Measurements from ENCODE around the gene TELO2. TPM values are rescaled to one million over a fixed set of nuclear protein-coding genes. Genes with fewer than 3 reads are reported as not detected.

The TELO2 gene
- total RNA-seq, 1 donor from 2014 or later: 17.7 TPM

DNA sequence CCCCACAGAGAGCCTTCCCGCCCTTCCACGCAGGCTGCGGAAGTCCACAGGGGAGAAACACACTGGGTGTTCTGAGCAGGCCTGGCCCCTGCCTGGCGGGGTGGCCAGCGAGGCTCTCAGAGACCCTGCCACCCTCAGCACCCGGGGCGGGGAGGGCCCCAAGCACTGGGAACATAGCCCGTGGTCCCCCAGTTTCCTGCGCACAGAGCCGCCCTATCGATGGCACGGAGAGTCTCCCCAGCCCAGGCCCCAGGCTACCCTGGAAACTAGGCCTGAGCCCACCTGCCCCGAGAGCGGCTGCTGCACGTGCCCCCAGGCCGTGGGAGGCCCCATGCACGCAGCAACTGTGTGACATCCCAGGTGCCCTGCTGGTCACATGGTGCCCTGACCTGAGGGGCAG lies 38.6 kb upstream of the TELO2 start:
- H3K36me3 ChIP-seq: peaks cover 92% of the 10 kb centered on the region
- intact Hi-C loops (cut with micrococcal nuclease): no loop called here
- DNase-seq: no peak
- H3K27ac ChIP-seq (replicated peaks): no peak overlapping the region
- TF ChIP-seq, protein P1, sequence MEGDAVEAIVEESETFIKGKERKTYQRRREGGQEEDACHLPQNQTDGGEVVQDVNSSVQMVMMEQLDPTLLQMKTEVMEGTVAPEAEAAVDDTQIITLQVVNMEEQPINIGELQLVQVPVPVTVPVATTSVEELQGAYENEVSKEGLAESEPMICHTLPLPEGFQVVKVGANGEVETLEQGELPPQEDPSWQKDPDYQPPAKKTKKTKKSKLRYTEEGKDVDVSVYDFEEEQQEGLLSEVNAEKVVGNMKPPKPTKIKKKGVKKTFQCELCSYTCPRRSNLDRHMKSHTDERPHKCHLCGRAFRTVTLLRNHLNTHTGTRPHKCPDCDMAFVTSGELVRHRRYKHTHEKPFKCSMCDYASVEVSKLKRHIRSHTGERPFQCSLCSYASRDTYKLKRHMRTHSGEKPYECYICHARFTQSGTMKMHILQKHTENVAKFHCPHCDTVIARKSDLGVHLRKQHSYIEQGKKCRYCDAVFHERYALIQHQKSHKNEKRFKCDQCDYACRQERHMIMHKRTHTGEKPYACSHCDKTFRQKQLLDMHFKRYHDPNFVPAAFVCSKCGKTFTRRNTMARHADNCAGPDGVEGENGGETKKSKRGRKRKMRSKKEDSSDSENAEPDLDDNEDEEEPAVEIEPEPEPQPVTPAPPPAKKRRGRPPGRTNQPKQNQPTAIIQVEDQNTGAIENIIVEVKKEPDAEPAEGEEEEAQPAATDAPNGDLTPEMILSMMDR (IDR thresholded peaks at IDR 0.05; ENCODE audit: borderline replicate concordance): no peak
- H3K27me3 ChIP-seq (ENCODE audit: low read depth): no peaks in the 10 kb centered on the region
- H3K4me1 ChIP-seq: no peaks in the 10 kb centered on the region
- no peak overlapping the region for H3K4me3 ChIP-seq
- no peaks in the 10 kb centered on the region for H3K9me3 ChIP-seq (replicated peaks)

DNA sequence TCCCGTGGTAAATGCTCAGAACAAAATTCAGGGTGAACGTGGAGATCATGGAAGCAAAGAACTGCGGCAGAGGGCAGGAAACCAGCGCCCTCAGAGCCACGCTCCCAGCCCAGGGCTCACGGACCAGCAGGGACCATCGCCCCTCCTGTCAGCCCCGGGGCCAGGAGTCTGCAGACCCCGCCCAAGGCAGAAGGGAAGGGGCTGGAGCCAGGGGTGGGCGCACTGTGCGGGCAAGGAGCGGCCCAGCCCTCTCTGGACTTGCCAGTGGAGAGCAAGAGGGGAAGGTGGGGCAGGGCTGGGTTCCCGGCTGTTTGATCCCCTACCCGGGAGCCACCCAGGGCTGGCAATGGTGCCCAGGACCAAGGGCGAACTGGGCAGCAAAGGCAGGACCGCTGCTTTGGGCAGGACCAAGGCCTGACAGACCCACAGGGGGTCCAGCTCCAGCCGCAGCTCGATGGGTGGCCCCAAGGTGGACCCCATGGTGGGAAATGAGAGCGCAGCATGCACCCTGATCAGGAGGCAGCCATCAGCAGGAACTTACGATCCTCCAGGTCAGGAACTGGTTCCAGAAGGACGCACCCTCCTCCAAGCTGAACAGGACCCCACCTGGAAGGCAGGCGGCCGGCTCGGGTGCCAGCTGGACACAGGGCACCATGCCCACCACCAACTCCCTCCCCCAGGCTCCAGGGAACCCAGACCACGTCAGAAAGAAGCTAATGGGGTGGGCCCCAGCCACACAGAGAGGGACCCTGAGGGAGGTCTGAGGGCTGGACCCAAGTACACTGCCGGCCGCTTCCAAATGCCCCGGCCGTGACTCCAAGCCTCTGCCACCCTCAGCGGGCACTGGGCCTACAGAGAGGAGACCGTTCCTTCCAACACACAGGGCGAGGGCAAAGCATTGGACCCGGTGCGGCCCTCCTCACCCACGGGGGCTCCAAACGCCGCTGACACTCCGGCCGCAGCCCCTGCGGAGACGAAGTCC lies 37.7 kb upstream of the TELO2 start:
- H3K36me3 ChIP-seq: peaks cover 89% of the 10 kb centered on the region
- H3K27ac ChIP-seq (replicated peaks): no peak overlapping the region
- intact Hi-C loops (cut with micrococcal nuclease): no loop called here
- H3K4me3 ChIP-seq: no peak overlapping the region
- no peaks in the 10 kb centered on the region for H3K4me1 ChIP-seq
- no peaks in the 10 kb centered on the region for H3K9me3 ChIP-seq (replicated peaks)
- TF ChIP-seq, protein P1 (IDR thresholded peaks at IDR 0.05; ENCODE audit: borderline replicate concordance): no peak
- H3K27me3 ChIP-seq (ENCODE audit: low read depth): no peaks in the 10 kb centered on the region
- DNase-seq: no peak

DNA sequence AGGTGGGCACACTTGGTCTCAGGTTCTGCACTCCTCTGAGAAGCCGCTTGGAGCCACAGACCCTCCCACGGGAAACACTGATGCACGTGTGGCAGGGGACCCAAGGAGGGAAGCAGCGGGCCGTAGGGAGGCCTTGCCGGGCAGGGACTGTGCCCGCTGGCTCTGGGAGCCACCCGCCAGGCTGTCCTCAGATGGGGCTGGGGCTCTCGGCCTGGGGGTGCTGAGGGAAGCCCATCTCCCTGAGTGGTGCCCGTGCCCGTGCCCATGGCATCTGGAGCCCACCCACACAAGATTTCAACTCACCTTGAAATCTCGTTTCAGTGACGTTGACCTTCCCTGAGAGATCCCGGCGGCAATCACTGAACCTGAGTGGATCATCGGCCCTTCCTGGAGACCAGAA lies 36.2 kb upstream of the TELO2 start:
- TF ChIP-seq, protein P1 (IDR thresholded peaks at IDR 0.05; ENCODE audit: borderline replicate concordance): no peak
- no peak overlapping the region for H3K4me3 ChIP-seq
- H3K4me1 ChIP-seq: no peaks in the 10 kb centered on the region
- no peak for DNase-seq
- H3K27ac ChIP-seq (replicated peaks): no peak overlapping the region
- H3K27me3 ChIP-seq (ENCODE audit: low read depth): no peaks in the 10 kb centered on the region
- no peaks in the 10 kb centered on the region for H3K9me3 ChIP-seq (replicated peaks)
- intact Hi-C loops (cut with micrococcal nuclease): no loop called here
- H3K36me3 ChIP-seq: peaks cover 87% of the 10 kb centered on the region

DNA sequence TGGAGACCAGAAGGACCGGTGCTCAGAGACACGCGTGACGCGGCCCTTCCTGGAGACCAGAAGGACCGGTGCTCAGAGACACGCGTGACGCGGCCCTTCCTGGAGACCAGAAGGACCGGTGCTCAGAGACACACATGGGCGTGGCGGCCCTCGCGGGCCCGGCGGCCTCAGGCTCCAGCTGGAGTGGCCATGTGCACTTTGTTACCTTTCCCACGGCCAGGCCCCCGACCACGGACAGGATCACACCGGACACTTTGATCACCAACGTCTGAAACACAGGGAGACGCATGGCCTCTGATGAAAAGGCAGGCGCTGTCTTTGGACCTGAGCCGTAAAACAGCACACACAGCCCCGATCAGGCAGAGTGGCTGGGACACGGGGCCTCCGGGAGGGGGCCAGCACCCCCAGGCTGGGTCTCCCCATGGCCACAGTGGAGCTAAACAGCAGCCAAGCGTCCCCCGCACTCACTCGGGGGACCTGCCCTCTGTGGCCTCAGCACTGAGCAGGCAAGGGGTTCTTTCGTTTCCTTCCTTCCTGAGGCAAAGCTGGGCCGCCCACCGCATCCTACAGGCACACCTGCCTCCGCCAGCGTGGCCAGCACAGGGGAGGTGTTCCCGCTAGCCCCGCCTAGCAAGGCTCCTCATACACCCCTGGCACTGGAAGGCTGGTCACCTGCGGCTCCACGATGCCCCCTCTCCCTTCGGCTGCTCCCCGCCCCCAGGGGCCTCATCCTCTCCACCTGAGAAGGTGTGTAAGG lies 35.5 kb upstream of the TELO2 start:
- Histone ChIP-seq H3K36me3 (peaks cover 80% of the 10 kb centered on the region), H3K27ac (replicated peaks) (no peak overlapping the region), H3K27me3 (ENCODE audit: low read depth) (no peaks in the 10 kb centered on the region), H3K4me1 (no peaks in the 10 kb centered on the region), H3K9me3 (replicated peaks) (no peaks in the 10 kb centered on the region), H3K4me3 (no peak overlapping the region)
- intact Hi-C loops (cut with micrococcal nuclease): no loop called here
- no peak for DNase-seq
- TF ChIP-seq, protein P1 (IDR thresholded peaks at IDR 0.05; ENCODE audit: borderline replicate concordance): no peak

DNA sequence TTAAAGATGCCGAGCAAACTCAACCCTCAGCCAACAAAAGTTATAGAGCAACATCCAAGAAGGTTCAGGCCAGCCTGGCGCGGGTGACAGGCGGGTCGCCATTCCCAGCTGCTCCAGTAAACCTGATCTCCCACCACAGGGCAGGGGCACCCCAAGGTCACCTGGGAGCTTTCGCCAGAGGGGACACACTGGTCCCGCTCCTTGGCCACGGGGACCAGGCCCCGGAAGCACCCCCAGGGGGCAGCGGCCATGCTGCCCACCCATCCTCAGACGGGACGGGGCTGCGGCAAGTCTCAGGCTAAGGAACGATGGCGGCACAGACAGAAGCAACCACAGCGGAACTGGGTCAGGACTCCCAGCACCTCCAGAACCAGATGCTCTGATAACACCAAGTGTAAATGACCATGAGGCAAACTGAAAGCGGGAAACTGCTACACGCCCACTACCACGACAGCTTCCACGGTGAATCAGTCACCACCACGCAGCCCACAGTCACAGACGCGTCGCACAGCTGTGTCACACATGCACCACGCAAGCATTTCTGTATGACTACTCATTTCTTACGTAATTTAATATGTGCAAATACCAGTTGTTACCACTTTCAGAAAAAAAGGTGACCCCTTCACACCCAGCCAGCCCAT lies 34.7 kb upstream of the TELO2 start:
- Histone ChIP-seq H3K27ac (replicated peaks) (no peak overlapping the region), H3K4me1 (no peaks in the 10 kb centered on the region), H3K4me3 (no peak overlapping the region), H3K9me3 (replicated peaks) (no peaks in the 10 kb centered on the region), H3K36me3 (peaks cover 72% of the 10 kb centered on the region), H3K27me3 (ENCODE audit: low read depth) (no peaks in the 10 kb centered on the region)
- no peak for DNase-seq
- TF ChIP-seq, protein P1 (IDR thresholded peaks at IDR 0.05; ENCODE audit: borderline replicate concordance): no peak
- intact Hi-C loops (cut with micrococcal nuclease): no loop called here

All from left ventricle myocardium inferior (tissue), 1 donor.